Measurements from ENCODE around the gene TRAF3.
"Not testable (repeated sequence)": the region's sequence is repeated elsewhere in the genome, so short reads cannot be mapped to it uniquely, and the experiment has no call there.

The TRAF3 gene

GRCh38 chr14:102809870-102810269 lies 32.6 kb downstream of the TRAF3 start:
- FAIRE-seq: no peak

DNA sequence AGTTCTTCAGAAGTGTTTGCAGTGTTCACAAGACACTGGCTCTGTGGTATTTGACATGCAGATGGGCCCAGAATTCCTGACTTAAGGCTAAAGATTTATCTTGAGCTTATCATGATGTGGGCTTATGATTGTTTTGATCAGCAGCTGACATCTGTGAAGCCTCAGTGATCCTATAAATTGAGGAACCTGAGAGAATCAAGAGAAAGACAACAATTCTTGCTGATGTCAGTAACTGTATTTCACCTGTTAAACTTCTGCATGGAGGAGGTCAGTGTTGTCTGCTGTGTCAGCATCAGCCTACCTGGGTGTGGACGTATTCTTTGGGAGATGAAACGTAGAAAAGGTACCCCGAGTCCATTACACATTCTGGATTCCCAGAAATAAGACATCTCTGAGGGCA lies 33.3 kb downstream of the TRAF3 start:
- FAIRE-seq: no peak

- no peak for FAIRE-seq
Measured at GRCh38 chr14:102811254-102811963, 34.2 kb downstream of the TRAF3 start.

GRCh38 chr14:102811971-102812370 lies 34.7 kb downstream of the TRAF3 start:
- FAIRE-seq: no peak

- FAIRE-seq: no peak
Measured at GRCh38 chr14:102813691-102814090, 36.4 kb downstream of the TRAF3 start.

DNA sequence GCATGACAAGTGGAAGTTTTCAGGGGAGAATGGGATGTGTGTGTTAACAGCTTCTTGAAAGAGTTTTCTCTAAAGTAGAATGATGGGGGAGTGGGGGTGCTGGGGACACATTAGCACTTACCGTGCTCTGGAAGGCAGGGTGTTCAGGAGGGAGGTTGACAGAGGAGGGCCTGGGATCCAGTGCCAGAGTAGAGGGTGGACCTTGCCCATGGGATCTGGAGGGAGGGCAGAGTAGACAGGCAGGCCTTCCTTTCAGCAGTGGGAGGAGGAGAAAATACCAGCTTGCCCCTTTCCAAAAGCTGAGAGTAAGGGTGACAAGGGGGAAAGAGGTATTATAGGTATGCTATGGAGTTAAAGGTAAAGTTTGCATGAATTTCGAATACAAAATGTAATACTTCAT lies 40.1 kb downstream of the TRAF3 start:
- no peak for FAIRE-seq

- no peak for FAIRE-seq
Measured at GRCh38 chr14:102817942-102818940, 41.0 kb downstream of the TRAF3 start.

- FAIRE-seq: no peak
Measured at GRCh38 chr14:102819176-102819628, 42.0 kb downstream of the TRAF3 start.

- no peak for FAIRE-seq
Measured at GRCh38 chr14:102819747-102820330, 42.6 kb downstream of the TRAF3 start.

GRCh38 chr14:102821252-102821651 lies 44.0 kb downstream of the TRAF3 start:
- FAIRE-seq: no peak

GRCh38 chr14:102822311-102822863 lies 45.1 kb downstream of the TRAF3 start:
- FAIRE-seq: no peak

DNA sequence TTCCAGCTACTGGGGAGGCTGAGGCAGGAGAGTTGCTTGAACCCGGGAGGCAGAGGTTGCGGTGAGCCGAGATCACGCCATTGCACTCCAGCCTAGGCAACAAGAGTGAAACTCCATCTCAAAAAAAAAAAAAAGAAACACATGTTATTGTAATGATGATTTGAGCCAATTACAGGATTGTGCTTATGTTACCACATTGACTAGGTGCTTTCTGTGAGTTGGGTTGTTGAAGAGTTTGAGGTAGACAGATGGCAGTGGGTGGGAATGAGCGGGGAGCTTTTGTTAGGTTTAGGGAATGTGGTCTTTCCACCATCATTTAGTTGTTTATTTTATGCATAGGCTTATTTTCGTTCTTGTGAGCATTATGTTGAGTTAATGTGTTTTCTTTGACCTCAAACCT lies 45.6 kb downstream of the TRAF3 start:
- FAIRE-seq: not testable (repeated sequence)

GRCh38 chr14:102823546-102823945 lies 46.3 kb downstream of the TRAF3 start:
- FAIRE-seq: no peak

- no peak for FAIRE-seq
Measured at GRCh38 chr14:102824832-102825231, 47.6 kb downstream of the TRAF3 start.

DNA sequence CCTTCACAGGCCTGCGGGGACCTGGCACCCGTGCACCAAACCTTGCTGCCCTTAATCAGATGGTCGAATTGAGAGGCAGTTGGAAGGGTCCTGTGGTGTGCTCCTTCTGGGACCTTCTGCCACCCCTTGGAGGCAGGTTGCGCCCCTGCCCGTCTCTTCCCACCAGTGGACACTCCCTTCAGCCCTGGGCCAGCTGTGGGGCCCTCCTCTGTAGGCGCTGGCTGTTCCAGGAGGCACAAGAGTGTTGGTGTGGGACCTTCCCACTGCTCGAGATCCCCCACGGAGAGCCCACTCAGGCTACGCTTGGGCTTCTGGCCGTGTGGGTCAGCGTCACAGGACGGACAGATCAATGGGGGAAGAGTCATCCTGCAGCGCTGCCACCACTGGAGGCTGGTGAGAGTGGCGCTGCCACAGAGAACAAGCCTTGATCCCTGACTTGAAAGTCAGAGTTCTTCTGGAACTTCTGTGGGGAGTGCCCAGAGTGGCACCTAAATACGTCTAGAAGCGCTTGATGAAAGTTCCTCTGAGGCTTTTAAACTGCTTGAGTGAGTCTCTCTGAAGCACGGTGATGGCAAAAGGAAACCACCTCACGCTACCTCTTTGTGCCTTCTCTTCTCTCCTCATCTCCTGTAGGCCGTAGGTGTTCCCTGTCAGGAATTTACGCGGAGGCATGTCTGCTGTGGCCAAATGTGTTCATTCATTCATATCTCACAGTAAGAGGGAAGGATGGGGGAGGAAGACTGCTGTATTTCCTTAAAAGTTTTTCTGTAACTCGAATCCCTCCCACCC lies 48.3 kb downstream of the TRAF3 start:
- FAIRE-seq: no peak

GRCh38 chr14:102826161-102826560 lies 48.9 kb downstream of the TRAF3 start:
- no peak for FAIRE-seq

- FAIRE-seq: no peak
Measured at GRCh38 chr14:102826751-102827675, 49.8 kb downstream of the TRAF3 start.

- no peak for FAIRE-seq
Measured at GRCh38 chr14:102827716-102828115, 50.5 kb downstream of the TRAF3 start.

GRCh38 chr14:102828151-102828550 lies 50.9 kb downstream of the TRAF3 start:
- FAIRE-seq: no peak

GRCh38 chr14:102829016-102829548 lies 51.8 kb downstream of the TRAF3 start:
- no peak for FAIRE-seq

All from G401.6 (cell line).